ENCODE data around the gene TMEM138.
"Not testable (repeated sequence)": the region's sequence is repeated elsewhere in the genome, so short reads cannot be mapped to it uniquely, and the experiment has no call there.

TMEM138 gene

DNA sequence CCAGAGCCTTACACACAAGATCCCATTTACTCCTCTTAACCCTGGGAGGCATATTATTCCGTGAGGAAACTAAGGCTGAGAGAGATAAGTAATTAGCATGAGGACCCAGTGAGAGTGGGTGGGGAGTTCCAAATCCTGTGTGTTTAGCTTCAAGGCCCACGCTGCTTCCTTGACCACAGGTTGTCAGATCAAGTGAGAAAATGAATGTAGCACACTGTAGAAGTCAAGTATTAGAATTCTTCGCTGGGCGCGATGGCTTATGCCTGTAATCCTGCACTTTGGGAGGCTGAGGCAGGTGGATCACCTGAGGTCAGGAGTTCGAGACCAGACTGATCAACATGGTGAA, 4.3 kb upstream of the TMEM138 start:
- in situ Hi-C loops (cut with HindIII; ENCODE audit: low pct_ligation_motif_present, low pct_unique_long_range_greater_than_20kb, low sequenced_read_pairs): no loop called here
- no peak for DNase-seq

DNA sequence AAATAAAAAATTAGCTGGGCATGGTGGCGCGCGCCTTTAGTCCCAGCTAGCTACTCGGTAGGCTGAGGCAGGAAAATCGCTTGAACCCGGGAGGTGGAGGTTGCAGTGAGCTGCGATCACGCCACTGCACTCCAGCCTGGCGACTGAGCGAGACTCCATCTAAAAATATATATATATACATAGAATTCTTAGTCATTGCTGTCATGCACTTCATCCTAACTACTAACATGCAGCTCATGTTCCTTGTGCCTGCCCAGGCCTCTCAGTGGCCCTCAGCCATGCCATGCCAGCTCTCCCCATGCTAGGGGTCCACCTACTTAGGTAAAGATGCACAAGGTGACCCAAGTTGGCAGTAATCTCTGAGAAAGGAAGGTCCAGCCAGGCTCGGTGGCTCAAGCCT, 3.6 kb upstream of the TMEM138 start:
- DNase-seq: no peak
- in situ Hi-C loops (cut with HindIII; ENCODE audit: low pct_ligation_motif_present, low pct_unique_long_range_greater_than_20kb, low sequenced_read_pairs): no loop called here

DNA sequence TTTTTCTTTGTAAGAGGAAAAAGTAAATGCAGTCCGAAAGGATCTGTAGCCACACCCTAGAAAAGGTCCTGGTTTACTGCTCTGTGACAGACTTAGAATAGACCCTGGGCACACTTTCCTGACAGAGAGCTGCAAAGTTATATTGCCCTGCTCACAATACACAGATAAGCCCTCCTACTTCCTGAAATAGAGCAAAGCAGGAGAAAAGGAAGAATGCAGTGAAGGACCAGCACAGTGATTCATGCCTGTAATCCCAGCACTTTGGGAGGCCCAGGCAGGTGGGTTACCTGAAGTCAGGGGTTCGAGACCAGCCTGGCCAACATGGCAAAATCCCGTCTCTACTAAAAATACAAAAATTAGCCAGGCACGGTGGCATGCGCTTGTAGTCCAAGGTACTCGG, 2.7 kb upstream of the TMEM138 start:
- no peak for DNase-seq

DNA sequence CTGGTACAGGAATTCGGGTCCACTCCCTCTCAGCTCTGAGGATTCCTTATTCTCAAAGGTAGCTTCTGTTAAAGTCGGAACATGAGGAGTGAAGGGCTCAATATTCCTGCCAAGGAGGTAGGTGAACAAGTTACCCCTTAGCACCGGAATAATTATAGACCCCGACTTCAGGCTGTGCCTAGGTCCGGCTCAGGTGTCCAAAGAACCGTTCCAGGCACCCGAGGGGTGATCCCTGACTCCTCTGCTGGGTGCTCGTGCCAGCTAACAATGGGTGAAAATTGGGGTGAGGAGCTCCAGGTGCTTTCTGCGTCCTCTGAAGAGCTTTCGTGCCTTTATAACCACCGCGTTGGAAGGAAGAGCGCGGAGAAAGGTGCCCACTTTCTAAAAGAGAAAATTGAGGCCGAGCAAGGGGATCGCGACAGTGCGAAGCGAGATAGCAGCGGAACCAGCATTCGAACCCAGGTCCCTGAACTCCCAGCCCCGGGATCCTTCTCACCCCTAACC, 885 bp upstream of the TMEM138 start:
- in situ Hi-C loops (cut with HindIII; ENCODE audit: low pct_ligation_motif_present, low pct_unique_long_range_greater_than_20kb, low sequenced_read_pairs): no loop called here
- DNase-seq: no peak

More for the DNA sequence above, 2.7 kb upstream of the TMEM138 start:
- in situ Hi-C loops (cut with HindIII; ENCODE audit: low pct_ligation_motif_present, low pct_unique_long_range_greater_than_20kb, low sequenced_read_pairs): no loop called here

DNA sequence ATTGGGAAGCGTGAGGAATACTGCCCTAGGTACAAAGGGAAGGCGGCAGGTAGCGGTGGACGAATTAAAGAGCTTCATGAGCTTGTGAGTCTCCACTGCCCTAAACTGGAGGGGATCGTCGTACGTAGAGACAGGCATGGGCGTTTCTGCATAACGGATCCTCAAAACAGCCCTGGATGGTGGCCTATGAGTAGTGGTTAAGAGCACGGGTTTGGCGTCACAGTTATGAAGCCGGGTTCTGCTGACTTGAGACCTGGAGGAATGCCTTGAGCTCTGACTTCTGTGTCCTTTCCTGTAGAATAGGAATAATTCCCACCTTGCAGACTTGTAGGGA, 335 bp downstream of the TMEM138 start:
- DNase-seq: peak; percentile 55

DNA sequence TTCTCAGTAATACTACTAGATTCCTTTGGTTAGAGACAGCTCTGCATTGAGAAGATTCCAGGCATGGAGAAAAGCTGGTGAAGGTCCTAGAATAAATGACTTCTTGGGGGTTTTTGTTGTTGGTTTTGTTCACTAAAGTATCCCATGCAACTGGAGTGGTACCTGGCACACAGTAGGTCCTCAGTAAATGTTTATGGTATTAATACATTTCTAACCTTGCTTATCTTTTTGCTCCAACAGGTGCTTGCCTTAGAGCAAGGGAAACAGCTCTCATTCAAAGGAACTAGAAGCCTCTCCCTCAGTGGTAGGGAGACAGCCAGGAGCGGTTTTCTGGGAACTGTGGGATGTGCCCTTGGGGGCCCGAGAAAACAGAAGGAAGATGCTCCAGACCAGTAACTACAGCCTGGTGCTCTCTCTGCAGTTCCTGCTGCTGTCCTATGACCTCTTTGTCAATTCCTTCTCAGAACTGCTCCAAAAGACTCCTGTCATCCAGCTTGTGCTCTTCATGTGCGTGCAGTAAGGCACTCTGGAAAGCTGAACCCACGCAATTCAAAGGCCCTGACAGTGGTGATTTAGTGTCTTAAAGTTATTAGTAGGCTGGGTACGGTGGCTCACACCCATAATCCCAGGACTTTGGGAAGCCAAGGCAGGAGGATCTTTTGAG, 2.0 kb downstream of the TMEM138 start:
- in situ Hi-C loops (cut with HindIII; ENCODE audit: low pct_ligation_motif_present, low pct_unique_long_range_greater_than_20kb, low sequenced_read_pairs): no loop called here
- no peak for DNase-seq

More for the DNA sequence above, 335 bp downstream of the TMEM138 start:
- in situ Hi-C loops (cut with HindIII; ENCODE audit: low pct_ligation_motif_present, low pct_unique_long_range_greater_than_20kb, low sequenced_read_pairs): no loop called here

DNA sequence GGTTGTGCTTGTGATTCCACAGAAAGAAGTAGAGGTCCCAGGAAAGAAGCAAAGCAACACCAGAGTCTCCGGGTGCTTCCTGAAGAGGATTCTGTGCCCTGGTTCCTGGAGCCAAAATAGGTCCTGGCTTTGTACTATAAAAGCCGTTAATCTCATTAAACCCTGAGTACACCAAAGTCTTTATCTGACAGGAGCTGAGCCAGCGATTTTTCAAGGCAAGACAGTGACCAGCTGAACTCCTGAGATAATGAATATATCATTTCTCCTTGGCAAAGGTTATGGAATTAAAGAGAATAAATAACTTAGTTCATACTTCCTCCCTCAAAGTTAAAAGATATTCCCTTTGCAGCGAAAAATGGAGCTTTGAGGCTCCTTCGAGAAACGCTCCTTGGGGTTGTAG, 5.2 kb downstream of the TMEM138 start:
- in situ Hi-C loops (cut with HindIII; ENCODE audit: low pct_ligation_motif_present, low pct_unique_long_range_greater_than_20kb, low sequenced_read_pairs): no loop called here
- DNase-seq: no peak

DNA sequence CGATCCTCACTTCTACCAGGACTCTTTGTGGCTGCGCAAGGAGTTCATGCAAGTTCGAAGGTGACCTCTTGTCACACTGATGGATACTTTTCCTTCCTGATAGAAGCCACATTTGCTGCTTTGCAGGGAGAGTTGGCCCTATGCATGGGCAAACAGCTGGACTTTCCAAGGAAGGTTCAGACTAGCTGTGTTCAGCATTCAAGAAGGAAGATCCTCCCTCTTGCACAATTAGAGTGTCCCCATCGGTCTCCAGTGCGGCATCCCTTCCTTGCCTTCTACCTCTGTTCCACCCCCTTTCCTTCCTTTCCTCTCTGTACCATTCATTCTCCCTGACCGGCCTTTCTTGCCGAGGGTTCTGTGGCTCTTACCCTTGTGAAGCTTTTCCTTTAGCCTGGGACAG, 6.5 kb downstream of the TMEM138 start:
- in situ Hi-C loops (cut with HindIII; ENCODE audit: low pct_ligation_motif_present, low pct_unique_long_range_greater_than_20kb, low sequenced_read_pairs): no loop called here
- DNase-seq: no peak

DNA sequence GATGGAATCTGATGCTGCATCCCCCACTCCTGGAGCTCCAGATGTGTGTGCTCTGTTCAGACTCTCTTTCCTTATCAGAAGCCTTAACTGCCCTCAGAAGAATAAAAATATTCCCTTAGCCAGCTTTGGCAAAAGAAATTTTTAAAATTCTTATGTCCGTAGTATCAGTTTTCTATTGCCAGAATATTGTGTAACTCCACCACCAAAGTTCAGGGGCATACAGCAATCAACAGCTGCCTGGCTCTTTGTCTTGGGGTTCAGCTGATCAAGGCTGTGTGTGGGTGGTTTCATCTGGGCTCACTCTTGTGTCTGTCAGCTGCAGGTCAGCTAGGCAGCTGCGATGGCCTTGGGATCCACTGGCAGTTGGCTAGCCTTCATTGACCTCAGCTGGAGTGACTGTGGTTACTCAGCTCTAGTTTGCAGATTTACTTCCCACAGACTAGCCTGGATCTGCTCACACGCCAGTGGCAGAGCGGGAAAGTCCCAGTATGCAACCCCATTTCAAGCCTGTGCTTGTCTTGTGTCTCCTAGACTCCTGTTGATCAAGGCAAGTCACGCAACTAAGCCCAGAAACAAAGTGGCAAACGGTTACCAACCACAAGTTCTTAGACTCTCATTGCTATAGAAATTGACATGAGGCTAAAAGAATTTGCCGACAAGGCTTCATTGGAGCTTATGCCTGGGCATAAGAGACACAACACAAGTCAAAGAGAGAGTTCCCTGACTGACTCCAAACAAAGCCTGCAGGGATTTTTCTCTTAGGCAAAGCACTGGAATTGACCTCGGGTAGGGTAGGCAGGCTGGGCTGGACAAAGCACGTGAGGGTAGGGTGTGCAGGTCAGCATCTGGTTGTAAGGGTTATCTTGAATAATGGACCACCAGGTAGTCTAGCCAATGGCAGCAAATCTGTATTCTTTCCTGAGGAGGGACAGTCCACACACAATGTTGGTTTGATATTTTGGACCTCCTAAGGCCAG, 7.5 kb downstream of the TMEM138 start:
- DNase-seq: no peak
- in situ Hi-C loops (cut with HindIII; ENCODE audit: low pct_ligation_motif_present, low pct_unique_long_range_greater_than_20kb, low sequenced_read_pairs): no loop called here

DNA sequence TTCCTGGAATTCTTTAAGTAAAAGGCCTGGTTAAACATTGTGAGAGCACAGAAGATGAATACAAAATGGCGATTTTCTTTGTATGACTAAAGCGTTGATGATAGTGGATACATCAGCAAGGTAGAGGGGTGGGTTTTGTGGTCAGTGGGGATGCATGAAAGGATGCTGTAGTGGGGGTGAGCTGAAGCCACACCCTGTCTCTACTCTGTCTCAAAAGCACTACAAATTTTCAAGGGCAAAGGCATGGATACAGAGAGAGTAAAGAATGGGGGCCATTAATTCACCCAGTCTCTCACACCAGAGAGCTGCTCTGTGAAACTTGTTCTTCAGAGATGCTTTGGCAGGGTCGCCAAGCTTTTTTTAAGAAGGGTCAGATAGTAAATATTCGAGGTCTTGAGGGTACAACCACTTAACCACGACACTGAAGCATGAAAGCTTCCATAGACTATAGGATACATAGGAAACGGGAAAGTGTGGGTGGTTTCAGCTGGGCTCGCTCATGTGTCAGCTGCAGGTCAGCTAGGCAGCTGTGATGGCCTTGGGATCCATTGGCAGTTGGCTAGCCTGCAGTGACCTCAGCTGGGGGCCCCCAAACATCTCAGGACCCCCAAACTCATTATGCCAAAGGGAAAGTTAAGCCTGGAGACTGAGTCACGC, 8.3 kb downstream of the TMEM138 start:
- DNase-seq: no peak

DNA sequence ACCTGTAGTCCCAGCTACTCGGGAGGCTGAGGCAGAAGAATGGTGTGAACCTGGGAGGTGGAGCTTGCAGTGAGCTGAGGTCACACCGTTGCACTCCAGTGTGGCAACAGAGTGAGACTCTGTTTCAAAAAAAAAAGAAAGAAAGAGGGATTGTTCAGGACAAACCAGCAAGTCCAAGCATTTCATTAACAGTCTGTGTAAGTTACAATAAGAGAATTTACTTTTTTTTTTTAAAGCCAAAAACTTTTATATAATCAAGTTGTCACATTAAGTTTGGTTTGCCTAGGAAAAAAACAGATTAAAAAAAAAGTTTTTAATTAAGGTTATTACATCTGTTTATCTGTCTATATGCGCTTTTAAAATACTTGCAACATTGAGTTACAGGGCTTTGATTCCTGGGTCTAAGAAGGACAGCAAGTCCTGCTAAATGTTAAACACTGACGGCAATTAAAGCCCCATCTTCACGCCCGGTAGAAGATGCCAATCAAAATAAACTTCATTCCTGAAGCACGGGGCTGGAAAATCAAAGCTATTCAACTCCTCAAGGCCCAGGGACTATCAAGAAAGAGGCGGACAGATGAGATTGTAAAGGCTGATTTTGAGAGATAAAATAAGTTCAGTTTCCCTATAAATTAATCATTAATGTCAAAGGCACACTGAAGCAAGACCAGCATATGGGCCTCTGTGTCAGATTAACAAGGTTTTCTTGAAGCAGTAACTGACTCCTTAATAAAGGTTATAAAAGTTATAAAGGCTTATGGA, 10.7 kb downstream of the TMEM138 start:
- no peak for DNase-seq
- in situ Hi-C loops (cut with HindIII; ENCODE audit: low pct_ligation_motif_present, low pct_unique_long_range_greater_than_20kb, low sequenced_read_pairs): no loop called here

More for the DNA sequence above, 8.3 kb downstream of the TMEM138 start:
- in situ Hi-C loops (cut with HindIII; ENCODE audit: low pct_ligation_motif_present, low pct_unique_long_range_greater_than_20kb, low sequenced_read_pairs): no loop called here

DNA sequence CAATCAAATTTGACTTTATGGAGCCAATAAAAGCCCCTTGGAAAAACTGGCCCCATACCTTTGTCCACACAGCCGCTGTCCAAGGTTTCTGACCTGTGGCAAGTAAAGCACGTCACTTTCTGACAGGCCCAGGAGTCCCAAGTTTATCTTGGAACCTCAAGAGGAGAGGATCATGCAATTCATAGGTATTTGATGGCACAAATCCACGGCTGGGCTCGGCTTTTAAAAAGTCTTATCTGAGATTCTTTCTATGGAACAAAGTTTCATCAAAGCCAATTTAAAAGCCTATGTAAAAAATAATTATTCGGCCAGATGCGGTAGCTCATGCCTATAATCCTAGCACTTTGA, 13.6 kb downstream of the TMEM138 start:
- no peak for DNase-seq
- in situ Hi-C loops (cut with HindIII; ENCODE audit: low pct_ligation_motif_present, low pct_unique_long_range_greater_than_20kb, low sequenced_read_pairs): no loop called here

DNA sequence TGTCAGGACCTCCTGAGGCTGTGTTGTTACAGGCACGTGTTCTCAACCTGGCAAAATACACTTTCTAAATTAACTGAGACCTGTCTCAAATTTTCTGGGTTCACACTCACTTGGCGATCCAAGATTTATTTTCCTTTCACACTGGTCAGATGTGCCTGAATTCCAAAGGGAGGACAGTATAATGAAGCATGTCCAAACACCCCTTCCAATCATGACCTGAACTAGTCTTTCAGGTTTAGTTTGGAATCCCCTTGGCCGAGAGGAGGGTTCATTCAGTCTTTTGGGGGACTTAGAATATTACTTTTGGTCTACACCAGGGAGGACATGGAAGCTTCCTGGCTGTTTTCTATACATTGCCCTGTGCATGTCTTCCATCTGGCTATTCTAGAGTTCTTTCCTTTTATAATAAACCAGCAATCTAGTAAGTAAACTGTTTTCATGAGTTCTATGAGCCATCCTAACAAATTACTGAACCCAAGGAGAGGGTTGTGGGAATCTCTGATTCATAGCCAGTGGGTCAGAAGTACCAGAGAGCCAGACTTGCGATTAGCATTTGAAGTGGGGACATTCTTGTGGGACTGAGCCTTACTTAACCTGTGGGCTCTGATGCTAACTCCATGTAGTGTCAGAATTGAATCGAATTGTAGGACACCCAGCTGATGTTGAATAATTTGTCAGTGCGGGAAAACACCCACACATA, 15.4 kb downstream of the TMEM138 start:
- in situ Hi-C loops (cut with HindIII; ENCODE audit: low pct_ligation_motif_present, low pct_unique_long_range_greater_than_20kb, low sequenced_read_pairs): no loop called here
- no peak for DNase-seq

DNA sequence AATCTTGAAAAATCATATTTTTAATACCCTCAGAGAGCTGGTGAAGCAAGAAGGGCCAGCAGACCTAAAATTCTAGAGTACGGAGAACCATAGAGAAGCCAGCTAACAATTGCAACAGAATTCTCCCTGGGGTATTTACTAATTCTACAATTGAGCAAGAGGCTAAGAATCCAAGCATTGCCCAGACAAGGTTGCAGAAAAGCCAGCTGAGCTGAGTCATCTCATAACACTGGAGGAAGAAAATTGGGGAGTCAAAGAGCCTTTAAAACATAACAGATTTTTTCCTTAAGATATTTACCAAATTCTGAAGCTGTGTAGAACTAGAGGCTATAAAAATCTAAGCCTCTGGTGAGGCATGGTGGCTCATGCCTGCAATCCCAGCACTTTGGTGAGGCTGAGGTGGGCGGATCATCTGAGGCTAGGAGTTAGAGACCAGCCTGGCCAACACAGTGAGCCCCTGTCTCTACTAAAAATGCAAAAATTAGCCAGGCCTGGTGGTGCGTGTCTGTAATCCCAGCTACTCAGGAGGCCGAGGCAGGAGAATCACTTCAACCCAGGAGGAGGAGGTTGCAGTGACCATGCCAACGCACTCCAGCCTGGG, 16.6 kb downstream of the TMEM138 start:
- in situ Hi-C loops (cut with HindIII; ENCODE audit: low pct_ligation_motif_present, low pct_unique_long_range_greater_than_20kb, low sequenced_read_pairs): no loop called here
- DNase-seq: peak; percentile 38

DNA sequence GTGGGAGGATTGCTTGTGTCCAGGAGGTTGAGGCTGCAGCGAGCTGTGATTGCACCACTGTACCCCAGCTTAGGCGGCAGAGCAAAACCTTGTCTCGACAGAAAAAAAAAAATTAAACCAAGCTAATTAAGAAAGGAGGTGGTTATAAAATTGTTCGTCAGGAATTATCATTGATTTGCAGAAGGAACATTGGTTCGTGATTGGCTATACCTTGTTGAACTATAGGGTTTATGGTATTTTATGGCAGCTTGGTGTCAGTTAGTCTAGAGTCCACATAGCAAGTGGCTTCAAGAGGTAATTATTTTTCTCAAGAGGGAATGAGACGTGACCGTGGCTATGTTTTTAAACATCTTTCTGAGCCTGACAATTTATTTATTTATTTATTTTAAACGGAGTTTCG, 18.7 kb downstream of the TMEM138 start:
- no peak for DNase-seq
- in situ Hi-C loops (cut with HindIII; ENCODE audit: low pct_ligation_motif_present, low pct_unique_long_range_greater_than_20kb, low sequenced_read_pairs): no loop called here

DNA sequence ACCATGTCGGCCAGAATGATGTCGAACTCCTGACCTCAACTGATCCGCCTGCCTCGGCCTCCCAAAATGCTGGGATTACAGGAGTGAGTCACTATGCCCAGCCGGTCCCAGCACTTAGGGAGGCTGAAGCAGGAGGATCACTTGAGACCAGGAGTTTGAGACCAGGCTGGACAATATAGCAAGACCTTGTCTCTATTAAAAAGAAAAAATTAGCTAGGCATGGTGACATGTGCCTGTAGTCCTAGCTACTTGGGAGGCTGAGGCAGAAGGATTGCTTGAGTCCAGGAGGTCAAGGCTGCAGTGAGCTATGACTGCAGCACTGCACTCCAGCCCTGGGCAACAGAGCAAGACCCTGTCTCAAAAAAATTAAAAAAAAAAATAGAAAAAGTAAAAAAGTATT, 21.7 kb downstream of the TMEM138 start:
- DNase-seq; in situ Hi-C loops (cut with HindIII; ENCODE audit: low pct_ligation_motif_present, low pct_unique_long_range_greater_than_20kb, low sequenced_read_pairs): not testable (repeated sequence)

DNA sequence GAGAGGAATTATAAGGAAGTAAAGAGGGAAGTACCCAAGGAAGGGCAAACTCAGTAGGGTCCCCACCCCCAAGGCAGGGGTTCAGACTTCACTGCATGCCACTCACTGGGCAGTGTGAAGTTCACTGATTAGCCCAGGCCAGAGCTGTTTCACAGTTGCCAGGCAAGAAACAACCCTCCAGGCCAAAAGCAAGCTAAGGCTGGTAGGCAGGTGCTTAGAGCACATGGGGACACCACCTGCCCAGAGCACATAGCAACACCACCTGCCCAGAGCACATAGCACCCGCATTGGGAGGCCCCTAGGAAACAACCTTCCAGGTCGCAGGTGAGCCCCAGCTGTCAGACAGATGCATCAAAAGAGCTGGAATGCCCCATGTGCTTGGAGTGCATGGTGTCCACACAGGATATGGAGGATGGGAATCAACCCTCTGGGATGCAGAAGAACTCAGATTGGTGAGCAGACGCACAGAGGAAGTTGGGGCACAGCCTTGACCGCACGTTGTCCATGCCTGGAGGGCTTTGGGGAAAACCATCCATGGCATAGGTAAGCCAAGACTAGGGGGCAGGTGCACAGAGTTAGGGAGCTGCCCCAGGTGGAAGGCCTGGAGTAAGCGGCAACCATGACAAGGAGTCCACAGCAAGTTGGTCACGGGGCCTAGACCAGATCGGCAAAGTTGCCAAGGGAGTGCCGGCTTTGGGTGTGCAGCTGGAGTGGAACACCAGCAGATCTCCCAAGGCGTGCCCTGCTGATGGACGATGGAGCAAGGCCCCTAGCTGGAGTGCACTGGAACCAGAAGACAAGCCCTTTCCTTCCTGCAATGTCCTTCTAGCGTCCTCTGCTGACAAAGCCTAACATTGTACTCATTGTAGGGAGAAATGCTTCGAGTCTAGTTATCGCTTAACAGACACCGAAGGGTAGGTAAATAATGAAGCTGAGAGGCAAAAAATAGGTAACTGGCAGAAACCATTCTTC, 22.4 kb downstream of the TMEM138 start:
- in situ Hi-C loops (cut with HindIII; ENCODE audit: low pct_ligation_motif_present, low pct_unique_long_range_greater_than_20kb, low sequenced_read_pairs): no loop called here
- DNase-seq: no peak
